Endothelial cell of umbilical vein (primary cell): Measurements from ENCODE around the gene COPB1. TPM values are rescaled to one million over a fixed set of nuclear protein-coding genes. Genes with fewer than 3 reads are reported as not detected.

Experiments
- BruUV-seq: library from RNA; stranded (reverse); fragments of 400-500 nt; replicated peaks from 2 replicates; lab custom pipeline; 2021; lab: Mats Ljungman, UMichigan
- CTCF ChIA-PET: fragments of 300-600, 350-600 bp; sonication (Branson Sonifier 250); formaldehyde crosslinking; loops from one replicate; lab custom pipeline; 2021; ENCODE audit warnings: antibody characterized with exemption, inconsistent platforms; lab: Charles Lee
- POLR2A ChIA-PET: fragments of 300-600, 350-600 bp; sonication (Branson Sonifier 250); formaldehyde crosslinking; loops from one replicate; lab custom pipeline; 2021; ENCODE audit warnings: antibody characterized with exemption, inconsistent platforms; lab: Charles Lee
- DNase-seq: peaks from one replicate; pipeline ENCODE4 v3.0.0-alpha.2; 2011; ENCODE audit warnings: low read depth, low spot score
- FAIRE-seq: peaks from 2 replicates; lab custom pipeline; 2011; peaks lifted over from hg19 to GRCh38; lab: Jason Lieb, UNC
- H2AFZ ChIP-seq: 2 replicates; pipeline ENCODE4 v1.6.0; 2012; ENCODE audit warnings: low read depth, low read length, control low read depth, inconsistent platforms
- H3K27ac ChIP-seq: 2 replicates; pipeline ENCODE4 v1.5.1; 2011; ENCODE audit warnings: low read depth, mild to moderate bottlenecking, control low read depth, low read length, moderate library complexity; ENCODE audit not compliant: insufficient read depth
- H3K27me3 ChIP-seq, 2 experiments: 2 replicates each; pipeline versions ENCODE4 v1.6.0 to v1.6.1; 2011; ENCODE audit warnings: low read length in 2 of 2, mixed read lengths in 1 of 2; ENCODE audit not compliant: control insufficient read depth in 2 of 2, insufficient read depth in 2 of 2
- H3K36me3 ChIP-seq, 2 experiments: 2 replicates in 1 of 2; 3 replicates in 1 of 2; pipeline ENCODE4 v1.5.1; 2011; ENCODE audit warnings: low read length in 2 of 2, mild to moderate bottlenecking in 1 of 2, moderate library complexity in 1 of 2; ENCODE audit not compliant: control insufficient read depth in 2 of 2, insufficient read depth in 2 of 2; ENCODE audit errors: extremely low read depth in 1 of 2
- H3K4me1 ChIP-seq: 3 replicates; pipeline ENCODE4 v1.5.1; 2011; ENCODE audit warnings: mild to moderate bottlenecking, low read length; ENCODE audit not compliant: control insufficient read depth, insufficient read depth; ENCODE audit errors: extremely low read depth
- H3K4me2 ChIP-seq: 2 replicates; pipeline ENCODE4 v1.6.1; 2011; ENCODE audit warnings: low read length, control low read depth, mixed read lengths; ENCODE audit not compliant: insufficient read depth
- H3K4me3 ChIP-seq, 3 experiments: fragments of 200-600 bp in 1 of 3; sonication (generic), shearing (Covaris generic) in 1 of 3; replicated peaks in 1 of 3; 2 replicates each; pipeline ENCODE4 v1.5.1; 2011 to 2016; ENCODE audit warnings: control low read depth in 3 of 3, low read length in 3 of 3, mild to moderate bottlenecking in 2 of 3, inconsistent platforms in 1 of 3, low read depth in 1 of 3, moderate library complexity in 1 of 3; ENCODE audit not compliant: insufficient read depth in 1 of 3
- H3K79me2 ChIP-seq: 2 replicates; pipeline ENCODE4 v1.6.0; 2012; ENCODE audit warnings: low read length, inconsistent platforms; ENCODE audit not compliant: control insufficient read depth, insufficient read depth
- H3K9ac ChIP-seq: replicated peaks from 2 replicates; pipeline ENCODE3; 2011; ENCODE audit warnings: low read length, control low read depth; ENCODE audit not compliant: insufficient read depth; ENCODE audit errors: extremely low read depth
- H3K9me1 ChIP-seq: replicated peaks from 3 replicates; pipeline ENCODE4 v1.6.0; 2011; ENCODE audit warnings: mild to moderate bottlenecking, low read length; ENCODE audit not compliant: control insufficient read depth, insufficient read depth; ENCODE audit errors: extremely low read depth
- H3K9me3 ChIP-seq: replicated peaks from 2 replicates; pipeline ENCODE4 v1.5.1; 2012; ENCODE audit warnings: low read length, inconsistent platforms; ENCODE audit not compliant: control insufficient read depth, insufficient read depth
- H4K20me1 ChIP-seq: replicated peaks from 2 replicates; pipeline ENCODE3; 2011; ENCODE audit warnings: mild to moderate bottlenecking, low read length; ENCODE audit not compliant: control insufficient read depth, insufficient read depth; ENCODE audit errors: extremely low read depth
- CTCF ChIP-seq, 2 donors: IDR thresholded peaks; 1 replicate in 1 of 2; 2 replicates in 1 of 2; pipeline ENCODE4 v1.5.1; 2011; ENCODE audit warnings: low read length in 2 of 2, mild to moderate bottlenecking in 2 of 2, moderate library complexity in 2 of 2, control low read depth in 1 of 2, inconsistent platforms in 1 of 2, low read depth in 1 of 2; ENCODE audit not compliant: insufficient read depth in 1 of 2; ENCODE audit errors: extremely low read depth in 1 of 2
- EZH2 ChIP-seq: IDR thresholded peaks from 2 replicates; pipeline ENCODE4 v1.6.1; 2012; ENCODE audit warnings: borderline replicate concordance, low read depth, mild to moderate bottlenecking, moderate library complexity, low read length, inconsistent platforms; ENCODE audit not compliant: severe bottlenecking
- FOS ChIP-seq: IDR thresholded peaks from 2 replicates; pipeline ENCODE4 v1.6.1; 2011; ENCODE audit warnings: mild to moderate bottlenecking, low read length, moderate library complexity, borderline replicate concordance; ENCODE audit not compliant: insufficient read depth
- GATA2 ChIP-seq: IDR thresholded peaks from 2 replicates; pipeline ENCODE4 v1.7.0; 2011; ENCODE audit warnings: low read depth, mild to moderate bottlenecking, moderate library complexity, mixed read lengths, low read length; ENCODE audit not compliant: insufficient read length, insufficient read depth
- JUN ChIP-seq: IDR thresholded peaks from 2 replicates; pipeline ENCODE4 v1.6.1; 2011; ENCODE audit warnings: borderline replicate concordance, low read depth; ENCODE audit not compliant: insufficient read length, insufficient read depth
- MAX ChIP-seq: IDR thresholded peaks from 2 replicates; pipeline ENCODE4 v1.6.1; 2011; ENCODE audit not compliant: insufficient read depth, insufficient read length
- MYC ChIP-seq: IDR thresholded peaks from one replicate; pipeline ENCODE4 v1.6.1; 2011; ENCODE audit warnings: mild to moderate bottlenecking, low read depth, low read length
- POLR2A ChIP-seq: IDR thresholded peaks from 2 replicates; pipeline ENCODE4 v1.6.1; 2012; ENCODE audit warnings: low read depth, mild to moderate bottlenecking, control low read depth, low read length
- POLR2AphosphoS5 ChIP-seq: IDR thresholded peaks from 2 replicates; pipeline ENCODE4 v1.6.1; 2012; ENCODE audit warnings: low read depth, mild to moderate bottlenecking, control low read depth, low read length, moderate library complexity; ENCODE audit not compliant: insufficient read depth
- dilution Hi-C: fragments of 300-500 bp; cut with MboI; formaldehyde crosslinking; loops from one replicate; pipeline ENCODE4 v1.15.0; 2019; ENCODE audit warnings: low sequenced_read_pairs; ENCODE audit not compliant: extremely low pct_ligation_motif_present
- intact Hi-C: fragments of 100-400 bp; cut with micrococcal nuclease; formaldehyde crosslinking; loops from one replicate; pipeline ENCODE4 v1.10.0; 2022
- polyA plus RNA-seq, 4 experiments: library from polyadenylated mRNA; depleted of rRNA in 3 of 4; stranded (reverse) in 3 of 4; unstranded in 1 of 4; fragments of >200 nt; gene quantifications; 2 replicates each; pipeline versions ENCODE4 v1.2.1 to v1.2.3, GENCODE V29; 2011 to 2012; ENCODE audit warnings: missing spikeins in 1 of 4
- total RNA-seq: library from RNA; stranded (reverse); gene quantifications from 2 replicates; pipeline ENCODE4 v1.2.3, GENCODE V29; 2021

Gene COPB1
- total and polyA plus RNA-seq, 2 donors (not counting 3 experiments of a cell fraction or from before 2014, with no cell fraction given): 61.1 to 145 TPM

- Histone ChIP-seq H3K9me1 (no peaks in the 10 kb centered on the region), H2AFZ (no peak overlapping the region), H3K4me2 (no peak overlapping the region), H3K4me3 (no peak overlapping the region), H3K9ac (no peak overlapping the region), H3K27me3 (no peaks in the 10 kb centered on the region), H3K4me1 (peaks cover 15% of the 10 kb centered on the region), H3K9me3 (no peaks in the 10 kb centered on the region), H3K27ac (no peak overlapping the region), H3K36me3 (peaks cover 0 to 4% of the 10 kb centered on the region in 2 experiments), H4K20me1 (peaks cover 3% of the 10 kb centered on the region), H3K79me2 (peaks cover 20% of the 10 kb centered on the region)
- FAIRE-seq (no peak), DNase-seq (no peak)
- BruUV-seq: no TSS peak
- TF ChIP-seq POLR2A (no peak), JUN (no peak), POLR2AphosphoS5 (no peak), MAX (no peak), CTCF (IDR thresholded peaks at IDR 0.05; ENCODE audit: extremely low read depth in 1 of 2, insufficient read depth in 1 of 2, low read depth in 1 of 2, low read length in 2 of 2) (no peak), GATA2 (no peak), EZH2 (no peak), MYC (no peak), FOS (no peak)
- ChIA-PET POLR2A (no interaction called here), CTCF (interaction anchor here (1.0 to 1.7 kb wide), 4 partner anchors 11 to 267 kb away, joined by 4 to 9 read pairs (median 4); no protein-coding TSS in a partner anchor)
- intact Hi-C loops: loop anchor here (5.0 kb wide), 1 partner anchor 384 kb away; no protein-coding TSS in a partner anchor
- dilution Hi-C loops: no loop called here
Measured at GRCh38 chr11:14522801-14523200, 23.2 kb upstream of the COPB1 start.
